ENCODE data around the gene GPX2. TPM values are rescaled to one million over a fixed set of nuclear protein-coding genes. Genes with fewer than 3 reads are reported as not detected.
A peak's percentile ranks its signal among the peaks of the same experiment; 100 is the strongest.

The GPX2 gene
- polyA plus RNA-seq, 4 donors = 49.2 to 1,000 (median 61.2) TPM

GRCh38 chr14:64970041-64970440 is 27.5 kb upstream of the GPX2 start:
- peak overlapping the region in 1 of 3 donors; percentile 84 for H3K27ac ChIP-seq (ENCODE audit: low read depth in 1 of 3, low read length in 2 of 3)
- peaks cover 0 to 4% (median 0%) of the 10 kb centered on the region in 3 donors for H3K27me3 ChIP-seq (ENCODE audit: control insufficient read depth in 3 of 3, insufficient read depth in 3 of 3, low read length in 3 of 3)
- DNase-seq (peak; percentile 44 to 73), FAIRE-seq (no peak)
- WGBS, 3 donors = 26 to 55% (median 51%) methylated on average over 3 of the region's 3 CpGs
- no peak overlapping the region for H3K4me3 ChIP-seq (ENCODE audit: low read depth in 1 of 3, low read length in 3 of 3)
- peaks cover 0 to 13% (median 0%) of the 10 kb centered on the region in 3 donors for H3K36me3 ChIP-seq (ENCODE audit: control insufficient read depth in 3 of 3, insufficient read depth in 2 of 3, low read depth in 1 of 3, low read length in 3 of 3)
- H3K9me3 ChIP-seq (ENCODE audit: control insufficient read depth in 2 of 2, insufficient read depth in 1 of 2, low read depth in 1 of 2, low read length in 1 of 2) = no peaks in the 10 kb centered on the region
- peaks cover 4 to 17% (median 9%) of the 10 kb centered on the region in 3 donors for H3K4me1 ChIP-seq (ENCODE audit: control insufficient read depth in 3 of 3, insufficient read depth in 2 of 3, low read depth in 1 of 3, low read length in 2 of 3)

- H3K27ac ChIP-seq (ENCODE audit: low read depth in 1 of 3, low read length in 2 of 3) = no peak overlapping the region
- peaks cover 0 to 4% (median 0%) of the 10 kb centered on the region in 3 donors for H3K27me3 ChIP-seq (ENCODE audit: control insufficient read depth in 3 of 3, insufficient read depth in 3 of 3, low read length in 3 of 3)
- peaks cover 0 to 14% (median 0%) of the 10 kb centered on the region in 3 donors for H3K36me3 ChIP-seq (ENCODE audit: control insufficient read depth in 3 of 3, insufficient read depth in 2 of 3, low read depth in 1 of 3, low read length in 3 of 3)
- peaks cover 0 to 3% of the 10 kb centered on the region in 2 donors for H3K9me3 ChIP-seq (ENCODE audit: control insufficient read depth in 2 of 2, insufficient read depth in 1 of 2, low read depth in 1 of 2, low read length in 1 of 2)
- no peak overlapping the region for H3K4me3 ChIP-seq (ENCODE audit: low read depth in 1 of 3, low read length in 3 of 3)
- 82 to 84% (median 83%) methylated on average over 6 of the region's 6 CpGs for WGBS, 3 donors
- no peak for DNase-seq
- peaks cover 4 to 17% (median 9%) of the 10 kb centered on the region in 3 donors for H3K4me1 ChIP-seq (ENCODE audit: control insufficient read depth in 3 of 3, insufficient read depth in 2 of 3, low read depth in 1 of 3, low read length in 2 of 3)
- FAIRE-seq = no peak
These were observed 26.1 kb upstream of the GPX2 start for GRCh38 chr14:64968651-64969050.

GRCh38 chr14:64968167-64968566 is 25.6 kb upstream of the GPX2 start:
- FAIRE-seq (no peak), DNase-seq (no peak)
- WGBS, 3 donors = 90 to 95% (median 91%) methylated on average over 7 of the region's 7 CpGs
- H3K36me3 ChIP-seq (ENCODE audit: control insufficient read depth in 3 of 3, insufficient read depth in 2 of 3, low read depth in 1 of 3, low read length in 3 of 3) = peaks cover 0 to 18% (median 0%) of the 10 kb centered on the region in 3 donors
- no peak overlapping the region for H3K27ac ChIP-seq (ENCODE audit: low read depth in 1 of 3, low read length in 2 of 3)
- peaks cover 0 to 4% (median 0%) of the 10 kb centered on the region in 3 donors for H3K27me3 ChIP-seq (ENCODE audit: control insufficient read depth in 3 of 3, insufficient read depth in 3 of 3, low read length in 3 of 3)
- H3K4me3 ChIP-seq (ENCODE audit: low read depth in 1 of 3, low read length in 3 of 3) = no peak overlapping the region
- peaks cover 0 to 3% of the 10 kb centered on the region in 2 donors for H3K9me3 ChIP-seq (ENCODE audit: control insufficient read depth in 2 of 2, insufficient read depth in 1 of 2, low read depth in 1 of 2, low read length in 1 of 2)
- peaks cover 4 to 17% (median 9%) of the 10 kb centered on the region in 3 donors for H3K4me1 ChIP-seq (ENCODE audit: control insufficient read depth in 3 of 3, insufficient read depth in 2 of 3, low read depth in 1 of 3, low read length in 2 of 3)

DNA sequence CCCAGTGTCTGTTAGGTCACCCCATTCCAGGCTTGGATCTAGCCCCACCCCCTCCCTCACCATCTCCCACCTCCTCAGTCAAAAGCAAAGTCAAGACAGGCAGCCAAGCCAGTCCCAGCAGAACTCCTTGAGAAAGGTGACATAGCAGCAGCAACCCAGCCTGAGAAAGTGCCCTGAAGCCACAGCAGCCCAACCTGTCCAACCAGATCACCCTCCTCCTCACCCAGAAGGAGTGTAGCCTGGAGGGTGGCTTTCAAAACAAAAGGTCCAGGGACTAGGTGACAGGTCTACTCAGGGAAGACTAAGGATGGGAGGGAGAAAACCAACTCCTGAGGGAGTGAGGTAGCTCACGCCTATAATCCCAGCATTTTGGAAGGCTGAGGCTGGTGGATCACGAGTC is 24.4 kb upstream of the GPX2 start:
- no peak overlapping the region for H3K27ac ChIP-seq (ENCODE audit: low read depth in 1 of 3, low read length in 2 of 3)
- 92 to 95% (median 95%) methylated on average over 2 of the region's 2 CpGs for WGBS, 3 donors
- peaks cover 0 to 3% of the 10 kb centered on the region in 2 donors for H3K9me3 ChIP-seq (ENCODE audit: control insufficient read depth in 2 of 2, insufficient read depth in 1 of 2, low read depth in 1 of 2, low read length in 1 of 2)
- H3K4me1 ChIP-seq (ENCODE audit: control insufficient read depth in 3 of 3, insufficient read depth in 2 of 3, low read depth in 1 of 3, low read length in 2 of 3) = peaks cover 4 to 10% (median 9%) of the 10 kb centered on the region in 3 donors
- peaks cover 0 to 19% (median 0%) of the 10 kb centered on the region in 3 donors for H3K36me3 ChIP-seq (ENCODE audit: control insufficient read depth in 3 of 3, insufficient read depth in 2 of 3, low read depth in 1 of 3, low read length in 3 of 3)
- no peak for FAIRE-seq
- no peak for DNase-seq
- H3K4me3 ChIP-seq (ENCODE audit: low read depth in 1 of 3, low read length in 3 of 3) = no peak overlapping the region
- H3K27me3 ChIP-seq (ENCODE audit: control insufficient read depth in 3 of 3, insufficient read depth in 3 of 3, low read length in 3 of 3) = peaks cover 0 to 4% (median 0%) of the 10 kb centered on the region in 3 donors

GRCh38 chr14:64965356-64966000 is 22.9 kb upstream of the GPX2 start:
- 81 to 94% (median 90%) methylated on average over 12 to 15 of the region's 15 CpGs for WGBS, 3 donors
- H3K27me3 ChIP-seq (ENCODE audit: control insufficient read depth in 3 of 3, insufficient read depth in 3 of 3, low read length in 3 of 3) = no peaks in the 10 kb centered on the region
- peaks cover 0 to 5% (median 0%) of the 10 kb centered on the region in 3 donors for H3K4me1 ChIP-seq (ENCODE audit: control insufficient read depth in 3 of 3, insufficient read depth in 2 of 3, low read depth in 1 of 3, low read length in 2 of 3)
- no peak for DNase-seq
- H3K27ac ChIP-seq (ENCODE audit: low read depth in 1 of 3, low read length in 2 of 3) = no peak overlapping the region
- H3K9me3 ChIP-seq (ENCODE audit: control insufficient read depth in 2 of 2, insufficient read depth in 1 of 2, low read depth in 1 of 2, low read length in 1 of 2) = peaks cover 0 to 3% of the 10 kb centered on the region in 2 donors
- peaks cover 0 to 19% (median 0%) of the 10 kb centered on the region in 3 donors for H3K36me3 ChIP-seq (ENCODE audit: control insufficient read depth in 3 of 3, insufficient read depth in 2 of 3, low read depth in 1 of 3, low read length in 3 of 3)
- no peak overlapping the region for H3K4me3 ChIP-seq (ENCODE audit: low read depth in 1 of 3, low read length in 3 of 3)
- no peak for FAIRE-seq

- WGBS, 3 donors = 66 to 92% (median 80%) methylated on average over 1 of the region's 1 CpG
- no peak for FAIRE-seq
- H3K27me3 ChIP-seq (ENCODE audit: control insufficient read depth in 3 of 3, insufficient read depth in 3 of 3, low read length in 3 of 3) = no peaks in the 10 kb centered on the region
These were observed 21.1 kb upstream of the GPX2 start for GRCh38 chr14:64963611-64964010.

DNA sequence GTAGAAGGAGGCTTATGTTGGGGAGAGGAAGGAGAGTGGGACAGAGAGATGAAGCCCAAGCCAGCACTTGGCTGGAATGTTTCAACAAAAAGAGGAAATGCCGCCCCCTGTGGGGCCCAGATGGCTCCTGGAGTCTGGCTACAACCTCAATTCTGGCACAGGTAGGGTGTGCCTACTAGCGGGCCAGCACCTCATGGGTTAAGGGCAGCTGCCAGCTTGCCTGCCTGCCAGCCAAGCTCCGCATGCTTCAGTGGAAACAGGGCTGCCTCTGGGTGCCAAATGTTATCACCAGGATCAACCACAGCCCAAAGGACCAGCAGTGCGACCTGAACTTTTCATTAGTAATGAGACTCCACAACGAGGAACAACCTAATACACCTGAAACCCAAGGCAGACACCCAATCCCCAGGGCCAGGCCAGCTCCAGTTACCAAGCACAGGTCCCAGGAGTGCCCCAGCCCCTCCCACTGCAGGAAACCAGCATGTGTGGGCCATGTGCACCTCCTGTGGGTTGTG is 18.3 kb upstream of the GPX2 start:
- no peaks in the 10 kb centered on the region for H3K27me3 ChIP-seq (ENCODE audit: control insufficient read depth in 3 of 3, insufficient read depth in 3 of 3, low read length in 3 of 3)
- DNase-seq (no peak), FAIRE-seq (no peak)
- H3K4me3 ChIP-seq (ENCODE audit: low read depth in 1 of 3, low read length in 3 of 3) = no peak overlapping the region
- H3K27ac ChIP-seq (ENCODE audit: low read depth in 1 of 3, low read length in 2 of 3) = no peak overlapping the region
- no peaks in the 10 kb centered on the region for H3K4me1 ChIP-seq (ENCODE audit: control insufficient read depth in 3 of 3, insufficient read depth in 2 of 3, low read depth in 1 of 3, low read length in 2 of 3)
- H3K36me3 ChIP-seq (ENCODE audit: control insufficient read depth in 3 of 3, insufficient read depth in 2 of 3, low read depth in 1 of 3, low read length in 3 of 3) = peaks cover 0 to 29% (median 0%) of the 10 kb centered on the region in 3 donors
- WGBS, 3 donors = 13 to 43% (median 36%) methylated on average over 4 to 5 of the region's 5 CpGs
- peaks cover 0 to 3% of the 10 kb centered on the region in 2 donors for H3K9me3 ChIP-seq (ENCODE audit: control insufficient read depth in 2 of 2, insufficient read depth in 1 of 2, low read depth in 1 of 2, low read length in 1 of 2)

More at GRCh38 chr14:64963611-64964010, 21.1 kb upstream of the GPX2 start:
- Histone ChIP-seq H3K27ac (ENCODE audit: low read depth in 1 of 3, low read length in 2 of 3) (no peak overlapping the region), H3K4me1 (ENCODE audit: control insufficient read depth in 3 of 3, insufficient read depth in 2 of 3, low read depth in 1 of 3, low read length in 2 of 3) (no peaks in the 10 kb centered on the region), H3K4me3 (ENCODE audit: low read depth in 1 of 3, low read length in 3 of 3) (no peak overlapping the region), H3K9me3 (ENCODE audit: control insufficient read depth in 2 of 2, insufficient read depth in 1 of 2, low read depth in 1 of 2, low read length in 1 of 2) (peaks cover 0 to 3% of the 10 kb centered on the region in 2 donors), H3K36me3 (ENCODE audit: control insufficient read depth in 3 of 3, insufficient read depth in 2 of 3, low read depth in 1 of 3, low read length in 3 of 3) (peaks cover 0 to 26% (median 0%) of the 10 kb centered on the region in 3 donors)
- DNase-seq = no peak

DNA sequence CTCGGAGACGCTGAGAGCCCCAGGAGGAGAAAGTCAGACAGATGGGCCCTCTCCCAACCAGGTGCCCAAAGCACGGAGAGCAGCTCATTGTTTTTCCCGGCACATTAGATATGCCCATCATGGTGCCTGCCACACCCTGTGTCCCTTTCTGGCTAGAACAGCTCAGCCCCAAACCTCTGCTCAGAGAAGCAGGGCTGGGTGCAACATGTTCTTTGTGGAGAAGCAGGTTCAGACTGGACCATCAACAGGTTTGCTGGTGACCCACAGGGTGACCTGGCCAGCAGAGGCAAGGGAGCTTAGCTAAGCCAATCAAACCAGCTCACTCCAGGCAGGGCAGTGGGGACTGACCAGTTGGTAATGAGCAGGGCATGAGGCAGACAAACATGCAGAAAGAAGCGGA is 16.2 kb upstream of the GPX2 start:
- Histone ChIP-seq H3K27ac (ENCODE audit: low read depth in 1 of 3, low read length in 2 of 3) (no peak overlapping the region), H3K4me1 (ENCODE audit: control insufficient read depth in 3 of 3, insufficient read depth in 2 of 3, low read depth in 1 of 3, low read length in 2 of 3) (no peaks in the 10 kb centered on the region), H3K9me3 (ENCODE audit: control insufficient read depth in 2 of 2, insufficient read depth in 1 of 2, low read depth in 1 of 2, low read length in 1 of 2) (no peaks in the 10 kb centered on the region), H3K27me3 (ENCODE audit: control insufficient read depth in 3 of 3, insufficient read depth in 3 of 3, low read length in 3 of 3) (no peaks in the 10 kb centered on the region), H3K36me3 (ENCODE audit: control insufficient read depth in 3 of 3, insufficient read depth in 2 of 3, low read depth in 1 of 3, low read length in 3 of 3) (peaks cover 0 to 30% (median 0%) of the 10 kb centered on the region in 3 donors), H3K4me3 (ENCODE audit: low read depth in 1 of 3, low read length in 3 of 3) (no peak overlapping the region)
- no peak for FAIRE-seq
- DNase-seq = no peak
- WGBS, 3 donors = 90 to 94% (median 93%) methylated on average over 5 of the region's 5 CpGs
